Measurements from ENCODE around the gene CASP8. TPM values are rescaled to one million over a fixed set of nuclear protein-coding genes. Genes with fewer than 3 reads are reported as not detected.
A peak's percentile ranks its signal among the peaks of the same experiment; 100 is the strongest.

The CASP8 gene
- total and polyA plus RNA-seq, 9 of the 15 experiments (the other 6 are each of a cell fraction or from before 2014, with no cell fraction given), result 10.2 to 31.4 (median 19.4) TPM

DNA sequence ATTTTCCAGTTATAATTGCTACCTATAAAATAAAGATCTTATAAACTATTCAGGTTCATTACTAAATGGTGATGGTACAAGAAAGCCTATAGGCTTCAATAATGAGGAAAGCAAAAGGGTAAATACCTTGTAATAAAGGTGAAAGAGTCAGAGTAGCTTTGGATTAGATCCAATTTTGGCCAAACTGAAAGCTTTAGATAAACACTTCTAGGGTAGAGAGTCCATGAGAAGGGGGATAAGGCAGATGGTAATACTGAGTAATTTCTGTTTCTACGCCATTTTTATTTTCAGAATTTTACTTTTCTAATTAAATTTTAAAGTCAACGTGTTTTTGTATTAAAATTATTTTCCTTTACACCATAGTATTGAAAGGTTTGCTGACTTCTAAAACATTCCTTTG lies 9.4 kb downstream of the CASP8 start:
- peak; percentile 52 for TF ChIP-seq CBFA2T3 (IDR thresholded peaks at IDR 0.05)
- no peak for TF ChIP-seq KLF10 (CRISPR knock-in tag; IDR thresholded peaks at IDR 0.05)
- TF ChIP-seq NFIC (IDR thresholded peaks at IDR 0.05), result peak; percentile 72
- no peak for TF ChIP-seq CHD1 (IDR thresholded peaks at IDR 0.05; ENCODE audit: low read length)
- TF ChIP-seq, protein P1, sequence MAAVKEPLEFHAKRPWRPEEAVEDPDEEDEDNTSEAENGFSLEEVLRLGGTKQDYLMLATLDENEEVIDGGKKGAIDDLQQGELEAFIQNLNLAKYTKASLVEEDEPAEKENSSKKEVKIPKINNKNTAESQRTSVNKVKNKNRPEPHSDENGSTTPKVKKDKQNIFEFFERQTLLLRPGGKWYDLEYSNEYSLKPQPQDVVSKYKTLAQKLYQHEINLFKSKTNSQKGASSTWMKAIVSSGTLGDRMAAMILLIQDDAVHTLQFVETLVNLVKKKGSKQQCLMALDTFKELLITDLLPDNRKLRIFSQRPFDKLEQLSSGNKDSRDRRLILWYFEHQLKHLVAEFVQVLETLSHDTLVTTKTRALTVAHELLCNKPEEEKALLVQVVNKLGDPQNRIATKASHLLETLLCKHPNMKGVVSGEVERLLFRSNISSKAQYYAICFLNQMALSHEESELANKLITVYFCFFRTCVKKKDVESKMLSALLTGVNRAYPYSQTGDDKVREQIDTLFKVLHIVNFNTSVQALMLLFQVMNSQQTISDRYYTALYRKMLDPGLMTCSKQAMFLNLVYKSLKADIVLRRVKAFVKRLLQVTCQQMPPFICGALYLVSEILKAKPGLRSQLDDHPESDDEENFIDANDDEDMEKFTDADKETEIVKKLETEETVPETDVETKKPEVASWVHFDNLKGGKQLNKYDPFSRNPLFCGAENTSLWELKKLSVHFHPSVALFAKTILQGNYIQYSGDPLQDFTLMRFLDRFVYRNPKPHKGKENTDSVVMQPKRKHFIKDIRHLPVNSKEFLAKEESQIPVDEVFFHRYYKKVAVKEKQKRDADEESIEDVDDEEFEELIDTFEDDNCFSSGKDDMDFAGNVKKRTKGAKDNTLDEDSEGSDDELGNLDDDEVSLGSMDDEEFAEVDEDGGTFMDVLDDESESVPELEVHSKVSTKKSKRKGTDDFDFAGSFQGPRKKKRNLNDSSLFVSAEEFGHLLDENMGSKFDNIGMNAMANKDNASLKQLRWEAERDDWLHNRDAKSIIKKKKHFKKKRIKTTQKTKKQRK (IDR thresholded peaks at IDR 0.05; ENCODE audit: borderline replicate concordance, low read depth, low read length), result no peak
- 0 out of 2 replicates have a peak, but pooled peaks have one; percentile 13 for TF ChIP-seq CBFA2T2 (conservative IDR thresholded peaks at IDR 0.05)
- no peak for TF ChIP-seq ZNF830 (CRISPR knock-in tag; IDR thresholded peaks at IDR 0.05)
- no peak for TF ChIP-seq CBX3 (IDR thresholded peaks at IDR 0.05; ENCODE audit: borderline replicate concordance in 1 of 2, low read length in 2 of 2)
- TF ChIP-seq, protein P2, sequence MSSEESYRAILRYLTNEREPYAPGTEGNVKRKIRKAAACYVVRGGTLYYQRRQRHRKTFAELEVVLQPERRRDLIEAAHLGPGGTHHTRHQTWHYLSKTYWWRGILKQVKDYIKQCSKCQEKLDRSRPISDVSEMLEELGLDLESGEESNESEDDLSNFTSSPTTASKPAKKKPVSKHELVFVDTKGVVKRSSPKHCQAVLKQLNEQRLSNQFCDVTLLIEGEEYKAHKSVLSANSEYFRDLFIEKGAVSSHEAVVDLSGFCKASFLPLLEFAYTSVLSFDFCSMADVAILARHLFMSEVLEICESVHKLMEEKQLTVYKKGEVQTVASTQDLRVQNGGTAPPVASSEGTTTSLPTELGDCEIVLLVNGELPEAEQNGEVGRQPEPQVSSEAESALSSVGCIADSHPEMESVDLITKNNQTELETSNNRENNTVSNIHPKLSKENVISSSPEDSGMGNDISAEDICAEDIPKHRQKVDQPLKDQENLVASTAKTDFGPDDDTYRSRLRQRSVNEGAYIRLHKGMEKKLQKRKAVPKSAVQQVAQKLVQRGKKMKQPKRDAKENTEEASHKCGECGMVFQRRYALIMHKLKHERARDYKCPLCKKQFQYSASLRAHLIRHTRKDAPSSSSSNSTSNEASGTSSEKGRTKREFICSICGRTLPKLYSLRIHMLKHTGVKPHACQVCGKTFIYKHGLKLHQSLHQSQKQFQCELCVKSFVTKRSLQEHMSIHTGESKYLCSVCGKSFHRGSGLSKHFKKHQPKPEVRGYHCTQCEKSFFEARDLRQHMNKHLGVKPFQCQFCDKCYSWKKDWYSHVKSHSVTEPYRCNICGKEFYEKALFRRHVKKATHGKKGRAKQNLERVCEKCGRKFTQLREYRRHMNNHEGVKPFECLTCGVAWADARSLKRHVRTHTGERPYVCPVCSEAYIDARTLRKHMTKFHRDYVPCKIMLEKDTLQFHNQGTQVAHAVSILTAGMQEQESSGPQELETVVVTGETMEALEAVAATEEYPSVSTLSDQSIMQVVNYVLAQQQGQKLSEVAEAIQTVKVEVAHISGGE (CRISPR knock-in tag; IDR thresholded peaks at IDR 0.05), result no peak
- 0 out of 2 replicates have a peak, but pooled peaks have one; percentile 34 for TF ChIP-seq ARID1B (IDR thresholded peaks at IDR 0.05)
- WGBS (ENCODE audit: insufficient coverage, low coverage, missing lambda C conversion rate), result 15% methylated on average over 2 of the region's 2 CpGs

More for the DNA sequence above, 9.4 kb downstream of the CASP8 start:
- Histone ChIP-seq H3K4me2 (ENCODE audit: insufficient read depth, low read length) (no peak overlapping the region), H3K9me1 (ENCODE audit: control insufficient read depth, insufficient read depth, low read length) (no peaks in the 10 kb centered on the region), H3K36me3 (ENCODE audit: control insufficient read depth, insufficient read depth, low read length) (peaks cover 50% of the 10 kb centered on the region; the same call in 2 of the 3 replicates), H3K79me2 (ENCODE audit: control insufficient read depth, insufficient read depth, low read length) (peaks cover 6% of the 10 kb centered on the region; the same call in 2 of the 3 replicates), H3K27me3 (ENCODE audit: control insufficient read depth in 2 of 2, insufficient read depth in 2 of 2, low read length in 2 of 2) (no peaks in the 10 kb centered on the region), H4K20me1 (replicated peaks; ENCODE audit: control insufficient read depth, insufficient read depth, low read length) (no peaks in the 10 kb centered on the region), H2AFZ (ENCODE audit: low read depth, low read length) (no peak overlapping the region), H3K27ac (ENCODE audit: extremely low read depth, low read depth, low read length) (peak overlapping the region; percentile 10; the same call in 1 of the 3 replicates), H3K4me3 (no peak overlapping the region), H3K9me3 (replicated peaks; ENCODE audit: control insufficient read depth, insufficient read depth, low read depth, low read length) (no peaks in the 10 kb centered on the region), H3K9ac (ENCODE audit: insufficient read depth in 1 of 2, low read depth in 2 of 2, low read length in 2 of 2) (no peak overlapping the region), H3K4me1 (replicated peaks in 1 of 2; ENCODE audit: control insufficient read depth in 2 of 2, insufficient read depth in 2 of 2, low read length in 2 of 2) (peaks cover 0 to 8% of the 10 kb centered on the region in 2 experiments; a peak in 3 of 5 replicates)
- CTCF ChIA-PET (ENCODE audit: low intra/inter-chr PET ratio), result no interaction called here
- in situ Hi-C loops (cut with MboI) (no loop called here), intact Hi-C loops (cut with micrococcal nuclease) (no loop called here)
- POLR2A ChIA-PET, result interaction anchor here (1.5 kb wide), 1 partner anchor 10 kb away, joined by 4 read pairs; no protein-coding TSS in a partner anchor
- DNase-seq (ENCODE audit: extremely low read depth in 1 of 4, low spot score in 3 of 4) (peak in 2 of 4 experiments; percentile 35 to 40), FAIRE-seq (peak; percentile 11), ATAC-seq (peak; percentile 75)
- no TSS peak for BruUV-seq (replicated peaks)
